Hematopoietic multipotent progenitor cell (in vitro differentiated cells): ENCODE results near the gene RBBP8. TPM values are rescaled to one million over a fixed set of nuclear protein-coding genes. Genes with fewer than 3 reads are reported as not detected.

ENCODE experiments used
- small RNA-seq: library from RNA; depleted of rRNA; stranded (forward); fragments of <200 nt; gene quantifications from one replicate; pipeline ENCODE3, GENCODE V24; 2012
- total RNA-seq: library from RNA; depleted of rRNA; stranded (reverse); fragments of >200 nt; gene quantifications from one replicate; pipeline ENCODE4 v1.2.3, GENCODE V29; 2012

Gene RBBP8
- total RNA-seq, 1 donor: 7.5 TPM

Small RNA genes within 50 kb of the gene (small RNA-seq; reads per million reads assigned to genes)
- gene RF00019 (not detected), gene RN7SL745P (not detected)

Other genes starting within 250 kb of the RBBP8 start
- 18.3 TPM for gene CABLES1, start 202.2 kb downstream of the RBBP8 start, total RNA-seq